ENCODE measurements around the gene CD33. TPM values are rescaled to one million over a fixed set of nuclear protein-coding genes. Genes with fewer than 3 reads are reported as not detected.

Gene CD33
- total and polyA plus RNA-seq, 10 donors: 9.6 to 77.8 (median 54.7) TPM

DNA sequence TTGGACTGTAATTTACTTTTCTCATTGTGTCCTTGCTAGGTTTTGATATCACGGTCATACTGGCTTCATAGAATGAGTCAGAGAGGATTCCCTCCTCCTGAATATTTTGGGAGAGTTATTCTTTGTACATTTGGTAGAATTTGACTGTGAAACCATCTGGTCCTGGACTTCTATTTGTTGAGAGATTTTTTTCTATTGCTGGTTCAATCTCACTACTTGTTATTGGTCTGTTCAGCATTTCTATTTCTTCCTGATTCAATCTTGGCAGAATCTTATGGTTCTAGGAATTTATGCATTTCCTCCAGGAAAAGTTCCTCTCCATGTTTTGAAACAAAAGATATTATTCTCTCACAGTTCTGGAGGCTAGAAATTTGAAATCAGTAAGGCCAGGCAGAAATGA is 4.9 kb upstream of the CD33 start:
- no peak for DNase-seq
- Histone ChIP-seq H3K27ac (no peak overlapping the region), H3K9me3 (no peaks in the 10 kb centered on the region), H3K36me3 (no peaks in the 10 kb centered on the region), H3K4me1 (peaks cover 0 to 8% (median 0%) of the 10 kb centered on the region in 6 donors), H3K4me3 (no peak overlapping the region), H3K27me3 (replicated peaks in 1 of 7) (peaks cover 0 to 18% (median 0%) of the 10 kb centered on the region in 7 donors)
- WGBS, 5 donors: 72 to 85% (median 79%) methylated on average over 1 of the region's 1 CpG
- intact Hi-C loops (cut with DNase I; ENCODE audit: low total_unique reads): no loop called here
- TF ChIP-seq POLR2A (IDR thresholded peaks at IDR 0.05) (no peak), POLR2AphosphoS5 (IDR thresholded peaks at IDR 0.05) (no peak)
- TF ChIP-seq, protein P1, sequence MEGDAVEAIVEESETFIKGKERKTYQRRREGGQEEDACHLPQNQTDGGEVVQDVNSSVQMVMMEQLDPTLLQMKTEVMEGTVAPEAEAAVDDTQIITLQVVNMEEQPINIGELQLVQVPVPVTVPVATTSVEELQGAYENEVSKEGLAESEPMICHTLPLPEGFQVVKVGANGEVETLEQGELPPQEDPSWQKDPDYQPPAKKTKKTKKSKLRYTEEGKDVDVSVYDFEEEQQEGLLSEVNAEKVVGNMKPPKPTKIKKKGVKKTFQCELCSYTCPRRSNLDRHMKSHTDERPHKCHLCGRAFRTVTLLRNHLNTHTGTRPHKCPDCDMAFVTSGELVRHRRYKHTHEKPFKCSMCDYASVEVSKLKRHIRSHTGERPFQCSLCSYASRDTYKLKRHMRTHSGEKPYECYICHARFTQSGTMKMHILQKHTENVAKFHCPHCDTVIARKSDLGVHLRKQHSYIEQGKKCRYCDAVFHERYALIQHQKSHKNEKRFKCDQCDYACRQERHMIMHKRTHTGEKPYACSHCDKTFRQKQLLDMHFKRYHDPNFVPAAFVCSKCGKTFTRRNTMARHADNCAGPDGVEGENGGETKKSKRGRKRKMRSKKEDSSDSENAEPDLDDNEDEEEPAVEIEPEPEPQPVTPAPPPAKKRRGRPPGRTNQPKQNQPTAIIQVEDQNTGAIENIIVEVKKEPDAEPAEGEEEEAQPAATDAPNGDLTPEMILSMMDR (IDR thresholded peaks at IDR 0.05 in 8 of 11, conservative IDR thresholded peaks at IDR 0.05 in 3 of 11): no peak

DNA sequence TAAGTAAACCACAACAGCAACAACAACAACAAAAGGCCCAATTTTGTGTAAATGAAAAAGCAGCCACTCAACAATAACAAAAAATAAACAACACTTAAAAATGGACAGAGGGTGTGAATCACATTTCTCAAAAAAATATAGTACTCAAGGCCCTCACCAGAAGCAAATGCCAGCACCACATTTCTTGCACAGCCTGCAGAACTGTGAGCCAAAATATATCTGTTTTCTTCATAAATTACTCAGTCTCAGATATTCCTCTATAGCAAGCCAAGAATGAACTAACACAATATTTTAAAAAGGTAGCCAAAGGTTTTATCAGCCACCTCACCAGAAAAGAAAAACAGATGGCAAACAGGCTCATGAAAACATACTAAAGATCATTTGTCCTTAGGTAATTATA is 3.9 kb upstream of the CD33 start:
- intact Hi-C loops (cut with DNase I; ENCODE audit: low total_unique reads): no loop called here
- peaks cover 0 to 18% (median 0%) of the 10 kb centered on the region in 6 donors for H3K4me1 ChIP-seq
- no peak for DNase-seq
- H3K9me3 ChIP-seq: no peaks in the 10 kb centered on the region
- H3K36me3 ChIP-seq: no peaks in the 10 kb centered on the region
- peaks cover 0 to 29% (median 0%) of the 10 kb centered on the region in 7 donors for H3K27me3 ChIP-seq (replicated peaks in 1 of 7)
- TF ChIP-seq, protein P1 (IDR thresholded peaks at IDR 0.05 in 8 of 11, conservative IDR thresholded peaks at IDR 0.05 in 3 of 11): no peak
- TF ChIP-seq POLR2A (IDR thresholded peaks at IDR 0.05): no peak
- H3K27ac ChIP-seq: no peak overlapping the region
- no peak overlapping the region for H3K4me3 ChIP-seq

DNA sequence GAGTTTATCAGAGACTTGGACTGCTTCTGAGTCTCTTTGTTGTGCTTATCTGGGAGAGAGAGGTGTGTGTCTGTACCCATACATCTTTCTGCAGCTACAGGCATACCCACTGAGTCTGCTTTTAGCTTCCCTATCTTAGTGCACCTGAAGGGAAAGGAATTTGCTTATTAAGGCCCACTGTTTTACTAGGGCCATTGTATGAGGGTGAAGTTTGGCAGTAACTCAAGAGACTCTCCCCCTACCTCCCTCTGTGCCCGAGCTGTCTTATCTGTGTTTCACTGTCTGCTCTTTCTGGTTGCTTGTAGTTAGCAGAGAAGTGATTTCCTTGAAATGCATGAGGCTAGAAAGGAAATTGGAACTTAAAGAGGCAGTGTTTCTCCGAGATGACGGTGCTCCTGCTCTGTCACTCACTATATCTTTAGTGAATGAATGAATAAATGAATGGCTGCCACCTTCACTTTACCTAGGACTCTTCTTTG is 678 bp upstream of the CD33 start:
- peaks cover 0 to 27% (median 0%) of the 10 kb centered on the region in 6 donors for H3K4me1 ChIP-seq
- intact Hi-C loops (cut with DNase I; ENCODE audit: low total_unique reads): no loop called here
- no peaks in the 10 kb centered on the region for H3K9me3 ChIP-seq
- DNase-seq: no peak
- peak overlapping the region in 1 of 8 donors; percentile 74 for H3K27ac ChIP-seq
- 23 to 40% (median 27%) methylated on average over 3 of the region's 3 CpGs for WGBS, 5 donors
- TF ChIP-seq, protein P1 (IDR thresholded peaks at IDR 0.05 in 8 of 11, conservative IDR thresholded peaks at IDR 0.05 in 3 of 11): no peak
- no peak for TF ChIP-seq POLR2AphosphoS5 (IDR thresholded peaks at IDR 0.05)
- H3K36me3 ChIP-seq: no peaks in the 10 kb centered on the region
- no peak overlapping the region for H3K4me3 ChIP-seq
- peaks cover 0 to 34% (median 0%) of the 10 kb centered on the region in 7 donors for H3K27me3 ChIP-seq (replicated peaks in 1 of 7)

DNA sequence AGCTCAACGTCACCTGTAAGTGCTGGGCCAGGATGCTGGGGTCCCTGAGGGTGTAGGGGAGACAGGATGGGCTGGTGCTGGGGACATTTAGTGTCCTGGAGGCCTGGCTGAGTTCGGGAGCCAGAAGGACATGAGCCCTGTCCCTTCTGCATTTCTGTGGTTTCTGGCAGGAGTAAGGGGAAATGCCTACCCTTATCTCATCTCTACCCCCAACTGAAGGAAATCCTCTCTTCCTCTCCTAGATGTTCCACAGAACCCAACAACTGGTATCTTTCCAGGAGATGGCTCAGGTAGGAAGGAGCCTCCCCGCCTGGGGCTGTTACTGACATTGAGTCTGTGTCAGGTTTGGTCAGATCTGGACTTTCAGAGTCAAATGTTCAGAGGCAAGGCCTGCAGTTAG is 1.2 kb downstream of the CD33 start:
- H3K36me3 ChIP-seq: no peaks in the 10 kb centered on the region
- peak overlapping the region in 7 of 8 donors; percentile 4 to 62 (median 39) for H3K4me3 ChIP-seq
- peaks cover 0 to 33% (median 0%) of the 10 kb centered on the region in 7 donors for H3K27me3 ChIP-seq (replicated peaks in 1 of 7)
- no peak for DNase-seq
- no peaks in the 10 kb centered on the region for H3K9me3 ChIP-seq
- peak overlapping the region in 4 of 8 donors; percentile 25 to 74 (median 55) for H3K27ac ChIP-seq
- peaks cover 0 to 27% (median 0%) of the 10 kb centered on the region in 6 donors for H3K4me1 ChIP-seq
- no peak for TF ChIP-seq POLR2A (IDR thresholded peaks at IDR 0.05)
- TF ChIP-seq POLR2AphosphoS5 (IDR thresholded peaks at IDR 0.05): no peak
- TF ChIP-seq, protein P1 (IDR thresholded peaks at IDR 0.05 in 8 of 11, conservative IDR thresholded peaks at IDR 0.05 in 3 of 11): no peak
- intact Hi-C loops (cut with DNase I; ENCODE audit: low total_unique reads): no loop called here
- 22 to 47% (median 35%) methylated on average over 2 to 3 of the region's 3 CpGs for WGBS, 5 donors
